Stimulated activated CD4-positive, alpha-beta T cell treated with anti-CD3 and anti-CD28 coated beads, Interleukin-4, amount 100 ng/mL, for 24 hours (primary cell): ENCODE data around the gene TUBGCP4.

Experiments used
- DNase-seq: peaks from one replicate; pipeline ENCODE4 v3.0.0-alpha.2; 2020

The TUBGCP4 gene

DNA sequence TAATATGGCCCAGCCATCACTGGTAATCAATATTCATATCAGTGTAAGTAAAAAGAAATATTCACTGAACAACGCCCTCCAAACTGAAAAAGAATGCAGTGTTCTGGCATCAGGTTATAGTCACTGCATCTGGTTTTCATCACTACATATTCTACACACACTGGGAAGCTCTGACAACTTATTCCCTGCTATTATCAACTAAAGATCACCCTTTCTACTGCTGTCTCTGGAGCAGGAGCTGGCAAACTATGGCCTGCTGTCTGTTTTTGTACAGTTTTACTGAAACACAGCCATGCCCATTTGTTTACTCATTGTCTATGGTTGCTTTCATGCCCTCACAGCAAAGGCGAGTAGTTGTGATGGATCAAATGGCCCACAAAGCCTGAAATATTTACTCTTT, 35.3 kb downstream of the TUBGCP4 start:
- DNase-seq, result no peak

DNA sequence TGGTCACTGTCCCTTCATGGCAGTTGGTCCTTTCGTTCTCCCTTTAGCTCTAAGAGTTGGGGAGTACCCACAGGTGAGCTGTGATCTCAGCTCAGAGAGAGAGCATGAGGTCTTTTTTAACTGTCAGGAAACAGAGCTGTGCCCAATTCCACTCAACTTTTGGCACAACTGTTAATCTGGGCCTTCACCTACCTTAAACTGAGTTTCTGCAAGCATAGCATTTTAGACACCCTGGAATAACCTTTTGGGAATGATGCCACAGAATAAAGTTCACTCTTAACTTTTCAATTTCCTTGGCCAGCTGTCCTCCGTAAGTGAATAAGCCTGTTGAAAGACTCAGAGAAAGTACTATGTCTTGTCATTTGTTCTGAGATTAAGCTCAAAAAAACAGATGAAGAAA, 35.9 kb downstream of the TUBGCP4 start:
- DNase-seq, result no peak

DNA sequence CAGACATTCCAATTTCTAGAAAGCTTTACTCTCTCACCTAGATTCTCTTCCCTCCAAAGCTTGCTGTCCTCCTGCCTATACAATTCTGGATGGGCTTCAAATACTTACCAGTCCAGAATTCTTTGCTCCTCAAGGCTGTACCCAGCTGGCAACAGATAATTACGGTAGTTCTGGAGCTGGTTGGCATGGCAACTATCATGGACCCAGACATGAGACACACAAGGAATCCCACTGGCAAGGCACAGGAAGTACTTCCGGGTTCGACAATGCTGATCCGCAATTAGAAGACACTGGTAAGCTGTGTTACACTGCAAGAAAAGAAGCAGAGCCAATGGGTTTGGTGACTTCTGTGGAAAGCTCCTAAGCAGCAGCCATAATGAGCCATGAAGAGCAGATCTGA, 37.9 kb downstream of the TUBGCP4 start:
- no peak for DNase-seq

DNA sequence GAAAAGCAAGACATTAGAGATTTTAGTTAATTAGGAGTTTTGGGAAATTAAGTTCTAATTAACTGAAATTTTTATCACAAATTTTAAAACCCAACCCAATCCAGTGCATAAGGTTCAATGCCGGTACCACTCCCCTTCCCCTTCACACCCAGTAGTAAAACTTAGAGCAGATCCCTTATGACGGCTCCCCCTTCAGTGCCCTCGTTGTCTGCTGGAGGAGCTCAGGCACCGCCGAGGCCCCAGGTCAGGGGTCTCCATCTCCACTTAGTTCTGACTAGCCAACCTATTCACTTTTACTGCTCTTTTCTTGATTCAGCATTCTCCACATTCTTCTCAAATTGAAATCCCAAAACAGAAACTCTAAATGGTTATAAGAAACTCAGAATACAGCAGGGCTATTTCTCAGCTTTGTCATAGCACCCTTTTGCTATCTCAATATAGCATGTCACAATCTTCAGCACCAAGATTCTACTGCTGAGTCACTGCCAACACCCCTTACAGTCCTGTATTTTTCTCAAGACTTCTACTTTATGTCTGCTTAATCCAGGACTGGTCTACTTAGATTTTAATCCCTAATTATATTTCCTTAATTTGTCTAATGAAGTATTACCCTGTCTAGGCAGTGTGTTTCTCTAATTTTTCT, 39.8 kb downstream of the TUBGCP4 start:
- no peak for DNase-seq

DNA sequence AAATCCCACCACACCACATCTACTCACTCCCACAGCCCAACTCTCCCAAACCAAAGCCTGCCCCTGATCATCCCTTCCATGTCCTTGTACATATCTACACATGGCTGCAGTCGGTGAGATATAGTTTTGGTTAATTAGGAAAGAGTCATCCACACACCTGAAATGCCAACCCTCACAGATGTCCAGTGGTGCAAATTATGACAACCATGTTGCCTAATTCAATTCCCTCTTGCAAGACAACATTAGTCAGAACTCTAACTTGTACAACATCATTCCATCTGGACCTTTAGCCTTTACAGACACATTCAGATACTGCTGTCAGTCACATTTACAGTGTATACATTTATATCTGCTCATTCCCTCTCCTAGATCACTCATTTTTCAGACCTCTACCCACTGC, 41.2 kb downstream of the TUBGCP4 start:
- DNase-seq, result no peak

DNA sequence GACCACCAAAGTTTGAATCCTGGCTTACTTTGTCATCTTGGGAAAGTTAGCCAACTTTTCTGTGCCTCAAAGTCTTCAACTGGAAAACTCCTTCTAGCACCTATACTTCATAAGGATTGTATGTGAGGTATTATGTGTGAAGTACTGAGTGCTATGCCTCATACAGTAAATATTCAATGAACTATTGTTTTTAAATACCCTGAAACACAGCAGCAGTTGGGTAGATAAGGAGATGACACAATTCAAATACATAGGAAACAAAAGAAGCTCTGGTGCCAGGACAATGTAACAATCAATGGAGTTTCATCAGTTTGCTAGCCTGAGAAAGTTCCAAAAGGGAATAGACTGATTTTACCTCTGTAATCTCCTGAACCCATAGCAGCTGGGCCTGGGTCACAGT, 43.3 kb downstream of the TUBGCP4 start:
- DNase-seq, result no peak

DNA sequence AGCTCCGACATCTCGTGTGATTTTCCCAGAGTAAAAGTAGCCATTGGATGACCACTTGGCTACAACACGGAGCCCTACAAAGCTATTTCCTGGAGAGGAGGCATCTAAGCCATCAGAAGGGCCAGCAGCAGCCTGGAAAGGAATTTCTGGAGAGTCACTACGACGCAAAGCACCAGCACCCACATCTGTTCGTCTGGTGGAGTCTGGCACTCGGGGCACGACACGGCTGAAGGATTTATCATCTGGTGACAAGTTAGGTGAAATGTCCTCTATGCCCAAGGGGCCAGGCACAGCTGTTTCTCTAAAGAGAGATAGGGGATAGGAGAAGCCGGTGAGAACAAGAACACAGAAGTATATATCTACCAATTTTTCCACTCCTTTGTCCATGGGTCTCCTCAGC, 49.5 kb downstream of the TUBGCP4 start:
- DNase-seq, result no peak

DNA sequence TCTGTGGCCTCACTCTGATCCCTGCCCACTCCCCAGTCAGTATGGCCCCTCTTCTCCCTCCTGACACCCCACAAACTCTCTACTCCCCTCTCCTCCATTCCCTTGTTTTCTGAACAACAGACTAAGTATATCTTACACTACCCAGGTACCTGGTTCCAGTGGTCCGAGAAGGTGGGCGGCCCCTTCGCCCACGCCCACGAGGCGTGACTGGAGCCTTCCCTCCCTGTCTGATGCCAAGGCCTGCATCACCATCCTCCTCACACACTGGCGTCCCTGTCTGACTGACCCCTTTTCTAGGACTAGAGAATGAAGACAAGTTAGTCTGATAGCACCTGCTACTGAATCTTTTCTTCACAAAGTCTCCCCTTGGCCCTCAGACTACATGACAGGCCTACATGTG, 50.0 kb downstream of the TUBGCP4 start:
- DNase-seq, result no peak

DNA sequence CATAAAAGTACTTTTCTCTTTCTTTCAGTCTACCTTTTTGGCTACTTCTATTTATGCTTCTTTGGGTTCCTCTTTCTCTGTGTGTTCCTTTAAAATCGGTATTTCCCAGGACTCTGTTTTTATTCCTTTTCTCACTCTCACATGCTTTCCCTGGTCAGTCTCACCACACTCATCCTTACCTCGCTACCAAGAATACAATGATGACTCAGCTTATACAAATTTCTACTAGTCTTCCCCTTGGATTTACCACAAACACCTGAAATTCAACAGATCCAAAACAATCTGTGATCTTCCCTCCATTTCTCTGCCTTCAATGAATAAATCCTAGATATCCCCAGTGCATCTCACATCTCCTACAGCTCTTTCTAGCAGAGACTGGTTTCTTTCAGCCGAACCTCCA, 52.9 kb downstream of the TUBGCP4 start:
- no peak for DNase-seq

DNA sequence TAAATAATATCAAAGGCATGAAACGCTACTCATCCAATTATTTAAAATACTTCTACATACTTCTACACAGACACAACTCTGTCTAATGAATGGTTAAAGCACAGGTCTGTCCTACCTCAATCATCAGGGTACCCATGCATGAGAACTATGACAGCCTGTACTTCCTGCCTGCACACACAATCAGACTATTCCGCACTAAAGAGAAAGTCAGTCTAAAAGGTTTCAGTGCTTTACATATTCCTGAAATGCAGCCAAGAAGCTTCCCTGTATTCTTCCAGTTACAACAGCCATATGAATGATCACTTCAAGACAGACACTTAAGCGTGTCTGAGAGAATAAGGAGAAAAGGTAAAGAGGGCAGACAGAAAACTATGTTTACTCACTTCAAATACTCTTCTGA, 58.8 kb downstream of the TUBGCP4 start:
- no peak for DNase-seq

DNA sequence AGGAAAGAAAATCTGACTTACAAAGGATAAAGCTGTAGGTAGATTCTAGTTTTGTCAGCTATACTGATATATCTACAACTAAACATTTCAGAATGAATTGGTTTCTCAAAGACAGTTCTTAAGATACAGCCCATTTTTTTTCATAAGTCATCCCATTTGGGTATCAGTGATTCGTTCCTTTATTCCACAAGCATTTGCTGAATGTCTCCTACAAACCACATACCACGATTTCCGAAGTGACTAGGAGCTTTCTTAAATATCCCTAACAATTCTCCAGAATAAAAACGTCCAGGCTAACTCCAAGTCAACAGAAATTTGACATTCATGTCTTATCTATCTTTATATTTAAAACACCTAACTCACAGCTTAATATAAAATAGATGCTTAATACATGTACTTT, 62.3 kb downstream of the TUBGCP4 start:
- no peak for DNase-seq

DNA sequence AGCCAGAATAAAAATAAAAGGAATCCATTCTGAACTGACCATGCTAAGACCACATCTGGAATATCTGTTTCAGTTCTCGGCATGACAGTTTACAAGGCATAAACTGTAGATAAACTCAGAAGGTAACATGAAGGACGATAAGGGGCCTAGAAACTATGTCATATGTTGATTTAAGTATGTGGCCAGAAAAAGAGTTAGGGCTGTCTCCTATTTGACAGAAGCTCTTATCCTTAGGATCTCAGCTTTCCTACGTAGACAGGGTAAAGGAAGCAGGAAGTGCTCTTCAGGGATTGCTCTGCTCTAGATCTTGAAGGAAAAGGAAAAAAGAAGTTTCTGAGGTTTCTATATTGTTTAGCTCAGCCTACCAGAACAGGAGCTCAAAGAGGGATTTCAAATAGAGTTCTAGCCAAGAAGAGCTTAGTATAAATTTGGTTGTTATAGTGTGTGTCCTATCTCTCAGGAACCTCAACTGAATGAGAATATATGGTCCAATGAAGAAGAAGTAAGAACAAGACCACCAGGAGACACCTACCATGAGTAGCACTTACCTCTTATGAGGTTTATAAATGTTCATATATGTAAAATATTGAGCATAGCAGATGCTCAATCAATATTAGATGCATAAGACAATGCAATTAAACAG, 62.9 kb downstream of the TUBGCP4 start:
- DNase-seq, result no peak

DNA sequence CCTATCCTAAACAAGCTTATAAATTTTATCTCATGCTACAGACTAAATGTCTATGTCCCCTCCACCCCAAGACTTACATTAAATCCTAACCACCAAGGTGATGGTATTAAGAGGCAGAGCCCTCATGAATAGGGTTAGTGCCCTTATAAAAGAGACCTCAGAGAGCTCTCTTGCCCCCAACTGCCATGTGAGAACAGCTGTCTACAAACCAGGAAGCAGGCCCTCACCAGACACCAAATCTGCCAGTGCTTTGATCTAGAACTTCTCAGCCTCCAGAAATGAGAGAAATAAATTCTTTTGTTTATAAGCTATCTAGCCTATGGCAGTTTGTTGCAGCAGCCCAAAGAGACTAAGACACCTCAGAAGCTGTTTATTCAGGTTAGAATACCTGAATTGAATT, 63.5 kb downstream of the TUBGCP4 start:
- DNase-seq, result no peak

DNA sequence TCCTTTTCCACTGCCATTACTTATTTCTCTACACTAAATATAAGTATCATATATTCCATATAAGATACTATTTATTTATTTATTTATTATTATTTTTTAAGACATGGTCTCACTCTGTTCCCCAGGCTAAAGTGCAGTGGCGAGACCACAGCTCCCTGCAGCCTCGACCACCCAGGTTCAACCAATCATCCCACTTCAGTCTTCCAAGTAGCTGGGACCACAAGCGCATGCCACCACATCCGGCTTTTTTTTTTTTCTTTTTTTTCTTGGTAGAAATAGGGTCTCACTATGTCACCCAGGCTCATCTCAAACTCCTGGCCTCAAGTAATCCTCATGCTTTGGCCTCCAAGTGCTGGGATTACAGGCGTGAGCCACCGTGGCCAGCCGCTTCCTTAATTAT, 65.5 kb downstream of the TUBGCP4 start:
- no peak for DNase-seq

DNA sequence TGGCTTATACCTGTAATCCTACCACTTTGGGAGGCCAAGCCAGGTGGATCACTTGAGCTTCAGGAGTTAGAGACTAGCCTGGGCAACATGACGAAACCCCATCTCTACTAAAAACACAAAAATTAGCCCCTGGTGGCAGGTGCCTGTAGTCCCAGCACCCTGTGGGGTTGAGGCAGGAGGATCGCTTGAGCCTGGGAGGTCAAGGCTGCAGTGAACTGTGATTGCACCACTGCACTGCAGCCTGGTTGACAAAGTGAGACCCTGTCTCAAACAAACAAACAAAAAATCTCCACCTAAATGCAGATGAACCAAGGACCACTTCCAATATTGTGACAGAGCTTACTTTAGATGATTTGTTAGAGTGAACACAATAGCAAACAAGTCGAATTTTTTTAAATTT, 68.4 kb downstream of the TUBGCP4 start:
- no peak for DNase-seq

DNA sequence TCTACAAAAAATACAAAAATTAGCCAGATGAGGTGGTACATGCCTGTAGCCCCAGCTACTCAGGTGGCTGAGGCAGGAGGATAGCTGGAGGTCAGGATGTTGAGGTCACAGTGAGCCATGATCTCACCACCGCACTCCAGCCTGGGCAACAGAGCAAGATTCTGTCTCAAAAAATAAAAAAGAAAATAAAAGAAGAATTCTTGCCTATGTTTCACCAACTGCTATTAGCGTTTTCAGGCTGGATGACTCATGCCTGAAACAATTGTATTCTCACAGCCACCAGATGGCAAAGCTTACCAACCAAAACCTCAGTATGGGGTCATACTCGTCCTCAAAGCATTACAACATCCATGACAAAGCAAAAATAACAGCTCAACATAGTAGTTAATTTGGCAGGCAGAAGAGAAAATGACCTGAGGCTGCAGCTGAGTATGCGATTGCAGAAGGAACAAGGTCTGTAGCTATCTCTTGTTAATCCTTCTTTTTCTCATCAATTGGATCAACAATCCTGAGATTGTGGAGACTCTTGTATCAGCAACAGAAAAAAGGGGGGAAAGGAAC, 69.9 kb downstream of the TUBGCP4 start:
- peak; percentile 47 for DNase-seq

DNA sequence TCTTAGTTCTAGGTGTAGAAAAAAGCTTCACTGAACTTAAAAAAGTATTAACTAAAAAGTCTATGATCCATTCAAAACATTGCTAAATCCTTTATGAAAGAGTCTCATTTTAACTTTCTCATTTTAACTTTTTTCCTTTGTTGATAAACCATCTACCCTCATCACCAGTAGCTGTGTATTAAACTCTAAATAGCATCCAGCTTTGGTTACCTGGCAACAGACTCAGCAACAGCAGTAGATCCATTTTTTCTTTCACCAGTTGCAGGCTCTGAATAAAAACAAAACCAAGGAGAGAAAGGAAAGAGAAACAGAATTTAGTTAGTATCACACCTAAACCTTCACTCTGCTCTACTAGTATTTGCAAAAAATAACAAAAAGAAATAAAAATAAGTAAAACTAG, 70.4 kb downstream of the TUBGCP4 start:
- no peak for DNase-seq

DNA sequence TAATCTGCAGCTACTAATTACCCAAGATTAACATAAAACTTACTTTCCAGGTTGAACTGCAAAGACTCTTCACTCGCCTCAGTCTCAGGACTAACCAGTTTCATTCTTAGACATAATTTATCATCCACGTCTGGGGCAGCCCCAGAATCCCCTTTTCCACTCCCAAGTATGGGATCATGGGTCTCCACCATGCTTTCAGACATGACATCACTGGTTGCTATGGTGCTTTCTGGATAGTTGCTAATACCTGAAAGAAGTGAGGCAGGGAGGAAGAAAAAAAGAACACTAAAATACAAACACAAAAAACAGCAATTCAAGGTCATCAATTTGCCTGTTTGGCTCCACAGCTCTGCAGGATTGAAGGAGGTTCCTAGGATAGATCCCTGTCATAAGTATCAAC, 75.4 kb downstream of the TUBGCP4 start:
- no peak for DNase-seq

DNA sequence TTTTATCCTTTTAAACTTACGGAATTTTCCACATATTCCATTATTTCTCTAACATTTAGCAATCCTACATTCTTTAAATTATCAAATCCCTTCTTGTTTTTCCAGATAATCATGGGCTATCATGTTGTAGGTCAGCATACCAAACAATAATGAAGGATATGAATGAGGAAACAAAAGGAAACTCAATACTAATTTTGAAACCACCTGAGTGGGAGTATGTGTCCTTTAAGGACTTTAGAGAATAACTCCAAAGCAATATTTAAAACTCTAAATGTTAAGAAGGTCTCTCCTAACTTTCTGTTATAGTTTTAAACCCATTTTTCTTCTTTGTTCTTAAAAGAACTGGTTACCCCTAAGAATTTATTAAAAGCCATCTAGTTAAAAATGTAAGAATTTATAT, 79.1 kb downstream of the TUBGCP4 start:
- no peak for DNase-seq
